Astrocyte (in vitro differentiated cells and primary cell): Measurements from ENCODE around the gene PPP1R12A.

Experiments used
- EZH2 ChIP-seq: IDR thresholded peaks from 2 replicates; pipeline ENCODE4 v1.6.1; 2012; ENCODE audit warnings: mild to moderate bottlenecking, low read length, inconsistent platforms; ENCODE audit not compliant: insufficient read depth
- TF ChIP-seq, protein P1 (sequence below): IDR thresholded peaks from 2 replicates; pipeline ENCODE4 v1.5.1; 2011; ENCODE audit warnings: low read depth, mild to moderate bottlenecking, inconsistent platforms, low read length, moderate library complexity; ENCODE audit not compliant: insufficient read depth

DNA sequence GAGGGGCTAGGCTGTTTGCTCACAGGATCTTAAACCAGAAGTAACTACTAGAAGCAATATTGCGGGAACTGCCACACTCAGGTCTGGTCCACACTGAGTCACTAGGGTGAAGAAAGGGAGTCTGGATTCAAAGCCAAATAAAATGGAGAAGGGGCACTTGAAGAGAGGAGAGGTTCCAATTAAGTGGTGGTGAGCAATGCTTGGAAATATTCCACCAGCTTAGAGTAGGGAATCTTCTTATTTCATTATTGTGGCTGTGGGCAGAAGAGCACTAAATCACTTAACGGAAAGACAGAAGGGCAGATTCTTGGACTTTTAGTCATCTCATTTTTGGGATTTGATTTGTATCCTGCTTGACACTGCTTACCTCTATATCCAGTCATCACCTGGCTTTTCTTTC, 48.6 kb upstream of the PPP1R12A start:
- TF ChIP-seq, protein P1, sequence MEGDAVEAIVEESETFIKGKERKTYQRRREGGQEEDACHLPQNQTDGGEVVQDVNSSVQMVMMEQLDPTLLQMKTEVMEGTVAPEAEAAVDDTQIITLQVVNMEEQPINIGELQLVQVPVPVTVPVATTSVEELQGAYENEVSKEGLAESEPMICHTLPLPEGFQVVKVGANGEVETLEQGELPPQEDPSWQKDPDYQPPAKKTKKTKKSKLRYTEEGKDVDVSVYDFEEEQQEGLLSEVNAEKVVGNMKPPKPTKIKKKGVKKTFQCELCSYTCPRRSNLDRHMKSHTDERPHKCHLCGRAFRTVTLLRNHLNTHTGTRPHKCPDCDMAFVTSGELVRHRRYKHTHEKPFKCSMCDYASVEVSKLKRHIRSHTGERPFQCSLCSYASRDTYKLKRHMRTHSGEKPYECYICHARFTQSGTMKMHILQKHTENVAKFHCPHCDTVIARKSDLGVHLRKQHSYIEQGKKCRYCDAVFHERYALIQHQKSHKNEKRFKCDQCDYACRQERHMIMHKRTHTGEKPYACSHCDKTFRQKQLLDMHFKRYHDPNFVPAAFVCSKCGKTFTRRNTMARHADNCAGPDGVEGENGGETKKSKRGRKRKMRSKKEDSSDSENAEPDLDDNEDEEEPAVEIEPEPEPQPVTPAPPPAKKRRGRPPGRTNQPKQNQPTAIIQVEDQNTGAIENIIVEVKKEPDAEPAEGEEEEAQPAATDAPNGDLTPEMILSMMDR = no peak
- TF ChIP-seq EZH2 = no peak
